Esophagus muscularis mucosa (tissue), 4 donors: ENCODE measurements around the gene C8G.

Experiments used
- CTCF ChIP-seq, 3 experiments: fragments of 200-600 bp in 2 of 3; fragments of 450-650 bp in 1 of 3; sonication (generic) in 2 of 3; IDR thresholded peaks; one replicate each; pipeline ENCODE4 v1.5.1; 2017 to 2019; ENCODE audit warnings: antibody characterized with exemption in 3 of 3, mild to moderate bottlenecking in 2 of 3, moderate library complexity in 1 of 3
- EP300 ChIP-seq: sonication (generic); formaldehyde crosslinking; IDR thresholded peaks from one replicate; pipeline ENCODE4 v1.6.1; 2017; ENCODE audit warnings: antibody characterized with exemption
- POLR2A ChIP-seq: fragments of 450-650 bp; IDR thresholded peaks from one replicate; pipeline ENCODE4 v1.6.1; 2017; ENCODE audit warnings: antibody characterized with exemption, moderate library complexity, mild to moderate bottlenecking, low read depth
- POLR2AphosphoS5 ChIP-seq, 2 donors: sonication (generic); formaldehyde crosslinking; IDR thresholded peaks; one replicate each; pipeline ENCODE4 v1.6.1; 2017; ENCODE audit warnings: antibody characterized with exemption in 2 of 2

DNA sequence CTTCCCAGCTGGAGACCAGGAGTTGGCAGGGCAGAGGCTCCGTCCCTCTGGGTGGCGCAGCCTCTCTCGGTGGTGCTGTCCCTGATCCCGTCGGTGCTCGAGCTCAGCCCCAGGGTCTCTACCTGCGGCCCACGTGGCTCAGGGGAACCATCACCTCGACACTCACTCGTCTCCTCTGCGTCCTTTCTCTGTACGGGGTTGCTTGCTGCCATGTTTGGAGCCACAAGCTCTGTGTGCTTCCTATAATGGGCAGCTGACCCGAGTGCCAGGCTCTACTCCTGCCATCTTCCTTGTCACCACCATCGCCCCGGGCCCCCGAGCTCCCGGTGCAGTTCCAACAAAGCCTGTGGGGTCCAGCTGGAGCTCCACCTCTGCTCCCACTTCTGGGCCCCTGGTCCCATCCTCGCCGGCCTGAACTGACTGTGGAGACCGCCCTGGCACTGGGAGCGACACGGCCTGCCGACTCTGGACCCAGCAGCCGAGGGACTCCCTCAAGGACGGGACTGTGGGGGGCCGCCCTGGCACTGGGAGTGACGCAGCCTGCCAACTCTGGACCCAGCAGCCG lies 5.5 kb upstream of the C8G start:
- TF ChIP-seq CTCF (IDR thresholded peaks at IDR 0.05) (no peak), EP300 (no peak), POLR2A (no peak), POLR2AphosphoS5 (IDR thresholded peaks at IDR 0.05) (no peak)
